Stimulated activated CD8-positive, alpha-beta memory T cell treated with anti-CD3 and anti-CD28 coated beads, Interleukin-4, amount 100 ng/mL, for 48 hours (primary cell): ENCODE data around the gene CNPY1.

Source experiments
- DNase-seq: peaks from one replicate; pipeline ENCODE4 v3.0.0-alpha.2; 2020

Gene CNPY1

GRCh38 chr7:155464948-155465739 is 81.2 kb downstream of the CNPY1 start:
- no peak for DNase-seq

GRCh38 chr7:155464183-155464582 is 82.2 kb downstream of the CNPY1 start:
- DNase-seq = no peak

- DNase-seq = no peak
Observed at GRCh38 chr7:155463114-155463811, 83.1 kb downstream of the CNPY1 start.

GRCh38 chr7:155462163-155462735 is 84.1 kb downstream of the CNPY1 start:
- DNase-seq = no peak

GRCh38 chr7:155461631-155462030 is 84.7 kb downstream of the CNPY1 start:
- DNase-seq = no peak

- DNase-seq = no peak
Observed at GRCh38 chr7:155460926-155461613, 85.3 kb downstream of the CNPY1 start.

GRCh38 chr7:155459700-155460461 is 86.5 kb downstream of the CNPY1 start:
- no peak for DNase-seq

- no peak for DNase-seq
Observed at GRCh38 chr7:155458878-155459699, 87.3 kb downstream of the CNPY1 start.

- DNase-seq = no peak
Observed at GRCh38 chr7:155458111-155458877, 88.1 kb downstream of the CNPY1 start, which contains the start of gene EN2. TSS of gene EN2 (plus strand) at chr7:155458129. CDS start at chr7:155458378, 249 bp downstream.

- DNase-seq = no peak
Observed at GRCh38 chr7:155457544-155458110, 88.7 kb downstream of the CNPY1 start.

- no peak for DNase-seq
Observed at GRCh38 chr7:155456738-155457543, 89.4 kb downstream of the CNPY1 start.

- DNase-seq = no peak
Observed at GRCh38 chr7:155455776-155456737, 90.3 kb downstream of the CNPY1 start.

GRCh38 chr7:155455132-155455693 is 91.1 kb downstream of the CNPY1 start:
- no peak for DNase-seq

- DNase-seq = no peak
Observed at GRCh38 chr7:155454183-155455112, 91.9 kb downstream of the CNPY1 start.

GRCh38 chr7:155453296-155454182 is 92.8 kb downstream of the CNPY1 start:
- DNase-seq = no peak
